ACC112 (cell line): Measurements from ENCODE around the gene TNFAIP2.

Source experiments
- H2AFZ ChIP-seq: fragments of 200-600 bp; sonication (generic); one replicate; pipeline ENCODE4 v1.6.0; 2017; ENCODE audit warnings: antibody characterized with exemption, low read length; ENCODE audit not compliant: unreplicated experiment
- H3K27ac ChIP-seq: fragments of 200-600 bp; sonication (generic); 2 replicates; pipeline ENCODE4 v1.5.1; 2014; ENCODE audit warnings: low read depth, mild to moderate bottlenecking, antibody characterized with exemption, low read length, moderate library complexity
- H3K27me3 ChIP-seq: fragments of 200-600 bp; sonication (generic); 2 replicates; pipeline ENCODE4 v1.6.1; 2014; ENCODE audit warnings: mild to moderate bottlenecking, antibody characterized with exemption, low read length, moderate library complexity, mixed read lengths; ENCODE audit not compliant: insufficient read depth
- H3K36me3 ChIP-seq: fragments of 200-600 bp; sonication (generic); 2 replicates; pipeline ENCODE4 v1.6.1; 2016; ENCODE audit warnings: mild to moderate bottlenecking, antibody characterized with exemption, low read length, moderate library complexity, mixed read lengths; ENCODE audit not compliant: insufficient read depth
- H3K4me1 ChIP-seq: fragments of 200-600 bp; sonication (generic); one replicate; pipeline ENCODE4 v1.6.1; 2016; ENCODE audit warnings: low read length, mixed read lengths; ENCODE audit not compliant: insufficient read depth, unreplicated experiment, control insufficient read depth
- H3K4me3 ChIP-seq: fragments of 200-600 bp; sonication (generic); 2 replicates; pipeline ENCODE4 v1.5.1; 2014; ENCODE audit warnings: mild to moderate bottlenecking, low read depth, low read length
- H3K79me2 ChIP-seq: fragments of 200-600 bp; sonication (generic); one replicate; pipeline ENCODE4 v1.6.0; 2016; ENCODE audit warnings: low read length; ENCODE audit not compliant: control insufficient read depth, unreplicated experiment, insufficient read depth

Gene TNFAIP2

DNA sequence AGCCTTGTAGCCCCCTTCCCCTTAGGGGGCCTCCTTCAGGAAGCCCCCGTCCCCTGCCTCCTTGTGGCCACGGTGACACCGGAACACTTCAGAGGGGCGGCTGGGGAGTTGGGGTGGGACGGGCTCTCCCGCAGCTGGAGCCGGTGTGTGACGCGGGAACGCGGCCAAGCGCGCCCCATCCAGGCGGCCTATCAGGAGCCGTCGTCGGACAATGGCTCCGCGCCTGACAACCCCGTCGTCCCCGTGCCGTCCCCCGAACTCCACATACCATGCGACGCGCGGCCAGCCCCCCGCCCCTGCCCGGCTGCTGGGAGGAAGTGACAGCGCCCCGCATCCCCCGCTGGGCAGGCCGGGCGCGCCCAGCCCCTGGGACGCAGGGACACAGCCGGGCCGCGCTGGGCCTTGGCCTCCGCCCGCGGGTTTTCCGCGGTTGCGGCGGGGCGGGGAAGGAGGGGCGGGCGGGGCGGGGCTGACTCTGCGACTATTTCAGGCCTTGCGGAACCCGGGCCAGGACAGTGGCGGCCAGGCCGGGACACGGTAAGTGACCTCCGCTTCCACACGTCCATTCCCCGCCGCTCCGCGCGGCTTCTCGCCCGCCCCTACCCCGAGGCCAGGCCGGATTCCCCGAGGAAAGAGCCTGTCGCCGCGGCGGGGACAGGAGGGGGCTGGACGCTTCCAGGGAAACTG lies at the start of gene TNFAIP2:
TNFAIP2 (plus strand) TSS at position 515 of the 687 bp plus-strand sequence. CDS start 2,997 bp downstream, outside the sequence.
- H2AFZ ChIP-seq, result peak within 1 kb of the TSS; percentile 45
- H3K79me2 ChIP-seq, result peaks cover 34% of the 10 kb centered on the region
- H3K27ac ChIP-seq, result peak within 1 kb of the TSS; percentile 63
- H3K4me1 ChIP-seq, result peaks cover 55% of the 10 kb centered on the region
- H3K4me3 ChIP-seq, result peak within 1 kb of the TSS; percentile 88
- no peaks in the 10 kb centered on the region for H3K36me3 ChIP-seq
- no peaks in the 10 kb centered on the region for H3K27me3 ChIP-seq

GRCh38 chr14:103073876-103074728 lies 49.2 kb upstream of the TNFAIP2 start:
- H3K79me2 ChIP-seq, result no peaks in the 10 kb centered on the region
- no peak overlapping the region for H2AFZ ChIP-seq

GRCh38 chr14:103074729-103075367 lies 48.4 kb upstream of the TNFAIP2 start:
- Histone ChIP-seq H3K27ac (no peak overlapping the region), H3K4me3 (peak overlapping the region; percentile 66), H3K79me2 (no peaks in the 10 kb centered on the region), H3K4me1 (no peaks in the 10 kb centered on the region), H2AFZ (peak overlapping the region; percentile 2), H3K27me3 (no peaks in the 10 kb centered on the region), H3K36me3 (no peaks in the 10 kb centered on the region)

More at GRCh38 chr14:103073876-103074728, 49.2 kb upstream of the TNFAIP2 start:
- Histone ChIP-seq H3K27ac (no peak overlapping the region), H3K4me1 (no peaks in the 10 kb centered on the region), H3K27me3 (no peaks in the 10 kb centered on the region), H3K36me3 (no peaks in the 10 kb centered on the region), H3K4me3 (no peak overlapping the region)

GRCh38 chr14:103078420-103078749 lies 44.9 kb upstream of the TNFAIP2 start:
- H3K27me3 ChIP-seq, result peaks cover 17% of the 10 kb centered on the region; the same call in 1 of the 2 replicates
- H2AFZ ChIP-seq, result no peak overlapping the region
- no peaks in the 10 kb centered on the region for H3K36me3 ChIP-seq
- H3K27ac ChIP-seq, result no peak overlapping the region
- H3K79me2 ChIP-seq, result no peaks in the 10 kb centered on the region
- no peak overlapping the region for H3K4me3 ChIP-seq
- no peaks in the 10 kb centered on the region for H3K4me1 ChIP-seq

GRCh38 chr14:103078860-103079587 lies 44.2 kb upstream of the TNFAIP2 start:
- H3K36me3 ChIP-seq, result no peaks in the 10 kb centered on the region
- H2AFZ ChIP-seq, result no peak overlapping the region
- H3K4me1 ChIP-seq, result no peaks in the 10 kb centered on the region
- no peak overlapping the region for H3K27ac ChIP-seq
- H3K4me3 ChIP-seq, result no peak overlapping the region
- no peaks in the 10 kb centered on the region for H3K79me2 ChIP-seq
- H3K27me3 ChIP-seq, result peaks cover 21% of the 10 kb centered on the region

DNA sequence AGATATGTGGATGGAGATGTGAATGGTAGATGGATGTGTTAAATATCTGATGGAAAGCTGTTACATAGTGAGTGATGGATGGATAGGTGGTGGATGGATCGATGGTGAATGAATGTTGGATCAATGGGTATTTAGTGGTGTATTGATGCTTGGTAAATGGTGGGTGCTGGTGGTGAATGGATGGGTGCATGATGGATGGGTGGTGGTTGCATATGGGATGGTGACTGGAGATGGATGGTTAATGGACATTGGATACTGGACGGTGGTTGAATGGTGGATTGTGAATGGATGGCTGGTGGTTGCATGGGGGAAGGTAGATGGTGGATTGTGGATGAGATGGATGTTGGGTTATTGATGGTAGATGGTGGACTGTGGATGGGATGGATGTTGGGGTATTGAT lies 41.3 kb upstream of the TNFAIP2 start:
- H3K4me1 ChIP-seq, result no peaks in the 10 kb centered on the region
- no peak overlapping the region for H3K4me3 ChIP-seq
- no peaks in the 10 kb centered on the region for H3K79me2 ChIP-seq
- no peak overlapping the region for H3K27ac ChIP-seq
- peaks cover 33% of the 10 kb centered on the region for H3K27me3 ChIP-seq
- no peaks in the 10 kb centered on the region for H3K36me3 ChIP-seq
- H2AFZ ChIP-seq, result no peak overlapping the region

GRCh38 chr14:103084021-103084919 lies 39.0 kb upstream of the TNFAIP2 start, which contains the start of gene LBHD2:
Gene LBHD2, plus strand, starts transcription at chr14:103084210. Its CDS starts 1,803 bp downstream, at chr14:103086013.
- Histone ChIP-seq H3K4me3 (peak within 1 kb of the TSS; percentile 18; the same call in 1 of the 2 replicates), H3K27ac (no peak within 1 kb of the TSS), H3K27me3 (peaks cover 33% of the 10 kb centered on the region), H2AFZ (no peak within 1 kb of the TSS), H3K36me3 (no peaks in the 10 kb centered on the region), H3K79me2 (no peaks in the 10 kb centered on the region), H3K4me1 (no peaks in the 10 kb centered on the region)

- H3K27ac ChIP-seq, result no peak overlapping the region
Measured at GRCh38 chr14:103085106-103086091, 37.9 kb upstream of the TNFAIP2 start.

More at GRCh38 chr14:103085106-103086091, 37.9 kb upstream of the TNFAIP2 start:
- H3K4me3 ChIP-seq, result no peak overlapping the region
- H3K79me2 ChIP-seq, result no peaks in the 10 kb centered on the region
- no peaks in the 10 kb centered on the region for H3K36me3 ChIP-seq
- peaks cover 33% of the 10 kb centered on the region for H3K27me3 ChIP-seq
- no peaks in the 10 kb centered on the region for H3K4me1 ChIP-seq
- no peak overlapping the region for H2AFZ ChIP-seq
